Smooth muscle cell (in vitro differentiated cells): ENCODE data around the gene PPP1R12A. TPM values are rescaled to one million over a fixed set of nuclear protein-coding genes. Genes with fewer than 3 reads are reported as not detected.

ENCODE experiments used
- DNase-seq: peaks from one replicate; lab custom pipeline; 2025; ENCODE audit not compliant: unreplicated experiment; lab: John Stamatoyannopoulos, UW
- H2AFZ ChIP-seq: fragments of 200-600 bp; sonication (generic); 2 replicates; pipeline ENCODE4 v1.6.0; 2016; ENCODE audit warnings: antibody characterized with exemption, low read depth, mild to moderate bottlenecking
- H3F3A ChIP-seq: fragments of 200-600 bp; sonication (generic); 2 replicates; pipeline ENCODE4 v1.6.0; 2017; ENCODE audit warnings: antibody characterized with exemption, low read depth
- H3K27ac ChIP-seq: fragments of 200-600 bp; sonication (generic); 2 replicates; pipeline ENCODE4 v1.5.1; 2016; ENCODE audit warnings: low read depth, mild to moderate bottlenecking
- H3K27me3 ChIP-seq: fragments of 200-600 bp; sonication (generic); 2 replicates; pipeline ENCODE4 v1.6.1; 2016; ENCODE audit warnings: low read depth, mild to moderate bottlenecking
- H3K36me3 ChIP-seq: fragments of 200-600 bp; sonication (generic); 2 replicates; pipeline ENCODE4 v1.5.1; 2016; ENCODE audit warnings: low read depth
- H3K4me1 ChIP-seq: fragments of 200-600 bp; sonication (generic); 2 replicates; pipeline ENCODE4 v1.5.1; 2016; ENCODE audit warnings: low read depth
- H3K4me2 ChIP-seq: fragments of 200-600 bp; sonication (generic); 2 replicates; pipeline ENCODE4 v1.6.0; 2016; ENCODE audit warnings: mild to moderate bottlenecking
- H3K4me3 ChIP-seq: fragments of 200-600 bp; sonication (generic); 2 replicates; pipeline ENCODE4 v1.5.1; 2016; ENCODE audit warnings: mild to moderate bottlenecking
- H3K79me2 ChIP-seq: fragments of 200-600 bp; sonication (generic); 2 replicates; pipeline ENCODE4 v1.6.0; 2016; ENCODE audit warnings: low read depth, mild to moderate bottlenecking
- H3K9ac ChIP-seq: fragments of 200-600 bp; sonication (generic); 2 replicates; pipeline ENCODE4 v1.6.0; 2016; ENCODE audit warnings: low read depth
- H3K9me3 ChIP-seq: fragments of 200-600 bp; sonication (generic); replicated peaks from 2 replicates; pipeline ENCODE4 v1.5.1; 2016; ENCODE audit warnings: low read depth
- H4K20me1 ChIP-seq: fragments of 200-600 bp; sonication (generic); 2 replicates; pipeline ENCODE4 v1.6.0; 2016; ENCODE audit warnings: low read depth
- CTCF ChIP-seq: fragments of 200-600 bp; sonication (generic); IDR thresholded peaks from 2 replicates; pipeline ENCODE4 v1.5.1; 2017; ENCODE audit warnings: borderline replicate concordance, mild to moderate bottlenecking, antibody characterized with exemption; ENCODE audit not compliant: insufficient read depth, poor library complexity, severe bottlenecking
- WGBS: methylation state at CpG from one replicate; pipeline ENCODE4 v1.1.7; 2016; ENCODE audit warnings: low lambda C conversion rate; 5-methylcytosine and 5-hydroxymethylcytosine counted together
- polyA plus RNA-seq: library from polyadenylated mRNA; unstranded; fragments of >200 nt; fragmentation: Nextera tagmentation; extraction: Ambion mirVana; gene quantifications from 2 replicates; pipeline ENCODE4 v1.2.1, GENCODE V29; 2016
- total RNA-seq: library from RNA; depleted of rRNA; stranded (reverse); fragments of >200 nt; gene quantifications from 2 replicates; pipeline ENCODE4 v1.2.3, GENCODE V29; 2014

PPP1R12A gene
- total and polyA plus RNA-seq, 2 experiments from 2014 or later = 98.7 to 102 TPM

- WGBS = 94% methylated on average over 8 of the region's 8 CpGs
- no peak overlapping the region for H3K9ac ChIP-seq
- H3K27ac ChIP-seq = no peak overlapping the region
- H3F3A ChIP-seq = no peaks in the 10 kb centered on the region
- no peaks in the 10 kb centered on the region for H3K9me3 ChIP-seq
- H2AFZ ChIP-seq = no peak overlapping the region
- no peak overlapping the region for H3K4me3 ChIP-seq
- peaks cover 7% of the 10 kb centered on the region for H3K36me3 ChIP-seq
- TF ChIP-seq CTCF = no peak
- H3K4me2 ChIP-seq = no peak overlapping the region
- DNase-seq = no peak
- peaks cover 96% of the 10 kb centered on the region for H3K79me2 ChIP-seq
- H4K20me1 ChIP-seq = peaks cover 99% of the 10 kb centered on the region
- H3K4me1 ChIP-seq = peaks cover 13% of the 10 kb centered on the region
- no peaks in the 10 kb centered on the region for H3K27me3 ChIP-seq
These were observed 57.7 kb downstream of the PPP1R12A start for GRCh38 chr12:79877246-79877645.

- Histone ChIP-seq H2AFZ (no peak overlapping the region), H3K9ac (no peak overlapping the region), H3K27me3 (no peaks in the 10 kb centered on the region), H3K27ac (no peak overlapping the region), H3K9me3 (no peaks in the 10 kb centered on the region), H3K79me2 (peaks cover 93% of the 10 kb centered on the region), H4K20me1 (peaks cover 92% of the 10 kb centered on the region), H3K4me2 (no peak overlapping the region), H3K4me3 (no peak overlapping the region), H3K36me3 (peaks cover 8% of the 10 kb centered on the region), H3K4me1 (peaks cover 13% of the 10 kb centered on the region), H3F3A (no peaks in the 10 kb centered on the region)
- no peak for DNase-seq
- no peak for TF ChIP-seq CTCF
These were observed 60.2 kb downstream of the PPP1R12A start for GRCh38 chr12:79874665-79875064.

GRCh38 chr12:79873201-79873600, 61.7 kb downstream of the PPP1R12A start:
- H3K27ac ChIP-seq = no peak overlapping the region
- TF ChIP-seq CTCF = no peak
- H3K9me3 ChIP-seq = no peaks in the 10 kb centered on the region
- no peak overlapping the region for H3K4me2 ChIP-seq
- H4K20me1 ChIP-seq = peaks cover 90% of the 10 kb centered on the region
- DNase-seq = no peak
- H3K4me3 ChIP-seq = no peak overlapping the region
- peaks cover 13% of the 10 kb centered on the region for H3K4me1 ChIP-seq
- WGBS = 92% methylated on average over 2 of the region's 2 CpGs
- peaks cover 93% of the 10 kb centered on the region for H3K79me2 ChIP-seq
- no peak overlapping the region for H2AFZ ChIP-seq
- no peaks in the 10 kb centered on the region for H3F3A ChIP-seq
- no peaks in the 10 kb centered on the region for H3K27me3 ChIP-seq
- H3K36me3 ChIP-seq = peaks cover 15% of the 10 kb centered on the region
- H3K9ac ChIP-seq = no peak overlapping the region

- H3K4me2 ChIP-seq = no peak overlapping the region
- H3K4me3 ChIP-seq = no peak overlapping the region
- no peak for TF ChIP-seq CTCF
- 96% methylated on average over 7 of the region's 7 CpGs for WGBS
- DNase-seq = no peak
- H2AFZ ChIP-seq = no peak overlapping the region
- no peaks in the 10 kb centered on the region for H3F3A ChIP-seq
- H3K9ac ChIP-seq = no peak overlapping the region
- H3K27ac ChIP-seq = no peak overlapping the region
- peaks cover 13% of the 10 kb centered on the region for H3K4me1 ChIP-seq
- no peaks in the 10 kb centered on the region for H3K27me3 ChIP-seq
- peaks cover 26% of the 10 kb centered on the region for H3K36me3 ChIP-seq
- H3K9me3 ChIP-seq = no peaks in the 10 kb centered on the region
- H3K79me2 ChIP-seq = peaks cover 95% of the 10 kb centered on the region
- H4K20me1 ChIP-seq = peaks cover 79% of the 10 kb centered on the region
These were observed 63.3 kb downstream of the PPP1R12A start for GRCh38 chr12:79871621-79872020.
